Endothelial cell of umbilical vein (primary cell): Measurements from ENCODE around the gene PYGO2. TPM values are rescaled to one million over a fixed set of nuclear protein-coding genes. Genes with fewer than 3 reads are reported as not detected.

Experiments
- BruUV-seq: library from RNA; stranded (reverse); fragments of 400-500 nt; replicated peaks from 2 replicates; lab custom pipeline; 2021; lab: Mats Ljungman, UMichigan
- CTCF ChIA-PET: fragments of 300-600, 350-600 bp; sonication (Branson Sonifier 250); formaldehyde crosslinking; loops from one replicate; lab custom pipeline; 2021; ENCODE audit warnings: antibody characterized with exemption, inconsistent platforms; lab: Charles Lee
- POLR2A ChIA-PET: fragments of 300-600, 350-600 bp; sonication (Branson Sonifier 250); formaldehyde crosslinking; loops from one replicate; lab custom pipeline; 2021; ENCODE audit warnings: antibody characterized with exemption, inconsistent platforms; lab: Charles Lee
- DNase-seq: peaks from one replicate; pipeline ENCODE4 v3.0.0-alpha.2; 2011; ENCODE audit warnings: low read depth, low spot score
- FAIRE-seq: peaks from 2 replicates; lab custom pipeline; 2011; peaks lifted over from hg19 to GRCh38; lab: Jason Lieb, UNC
- H2AFZ ChIP-seq: 2 replicates; pipeline ENCODE4 v1.6.0; 2012; ENCODE audit warnings: low read depth, low read length, control low read depth, inconsistent platforms
- H3K27ac ChIP-seq: 2 replicates; pipeline ENCODE4 v1.5.1; 2011; ENCODE audit warnings: low read depth, mild to moderate bottlenecking, control low read depth, low read length, moderate library complexity; ENCODE audit not compliant: insufficient read depth
- H3K27me3 ChIP-seq, 2 experiments: 2 replicates each; pipeline versions ENCODE4 v1.6.0 to v1.6.1; 2011; ENCODE audit warnings: low read length in 2 of 2, mixed read lengths in 1 of 2; ENCODE audit not compliant: control insufficient read depth in 2 of 2, insufficient read depth in 2 of 2
- H3K36me3 ChIP-seq, 2 experiments: 2 replicates in 1 of 2; 3 replicates in 1 of 2; pipeline ENCODE4 v1.5.1; 2011; ENCODE audit warnings: low read length in 2 of 2, mild to moderate bottlenecking in 1 of 2, moderate library complexity in 1 of 2; ENCODE audit not compliant: control insufficient read depth in 2 of 2, insufficient read depth in 2 of 2; ENCODE audit errors: extremely low read depth in 1 of 2
- H3K4me1 ChIP-seq: 3 replicates; pipeline ENCODE4 v1.5.1; 2011; ENCODE audit warnings: mild to moderate bottlenecking, low read length; ENCODE audit not compliant: control insufficient read depth, insufficient read depth; ENCODE audit errors: extremely low read depth
- H3K4me2 ChIP-seq: 2 replicates; pipeline ENCODE4 v1.6.1; 2011; ENCODE audit warnings: low read length, control low read depth, mixed read lengths; ENCODE audit not compliant: insufficient read depth
- H3K4me3 ChIP-seq, 3 experiments: fragments of 200-600 bp in 1 of 3; sonication (generic), shearing (Covaris generic) in 1 of 3; replicated peaks in 1 of 3; 2 replicates each; pipeline ENCODE4 v1.5.1; 2011 to 2016; ENCODE audit warnings: control low read depth in 3 of 3, low read length in 3 of 3, mild to moderate bottlenecking in 2 of 3, inconsistent platforms in 1 of 3, low read depth in 1 of 3, moderate library complexity in 1 of 3; ENCODE audit not compliant: insufficient read depth in 1 of 3
- H3K79me2 ChIP-seq: 2 replicates; pipeline ENCODE4 v1.6.0; 2012; ENCODE audit warnings: low read length, inconsistent platforms; ENCODE audit not compliant: control insufficient read depth, insufficient read depth
- H3K9ac ChIP-seq: replicated peaks from 2 replicates; pipeline ENCODE3; 2011; ENCODE audit warnings: low read length, control low read depth; ENCODE audit not compliant: insufficient read depth; ENCODE audit errors: extremely low read depth
- H3K9me1 ChIP-seq: replicated peaks from 3 replicates; pipeline ENCODE4 v1.6.0; 2011; ENCODE audit warnings: mild to moderate bottlenecking, low read length; ENCODE audit not compliant: control insufficient read depth, insufficient read depth; ENCODE audit errors: extremely low read depth
- H3K9me3 ChIP-seq: replicated peaks from 2 replicates; pipeline ENCODE4 v1.5.1; 2012; ENCODE audit warnings: low read length, inconsistent platforms; ENCODE audit not compliant: control insufficient read depth, insufficient read depth
- H4K20me1 ChIP-seq: replicated peaks from 2 replicates; pipeline ENCODE3; 2011; ENCODE audit warnings: mild to moderate bottlenecking, low read length; ENCODE audit not compliant: control insufficient read depth, insufficient read depth; ENCODE audit errors: extremely low read depth
- CTCF ChIP-seq, 2 donors: IDR thresholded peaks; 1 replicate in 1 of 2; 2 replicates in 1 of 2; pipeline ENCODE4 v1.5.1; 2011; ENCODE audit warnings: low read length in 2 of 2, mild to moderate bottlenecking in 2 of 2, moderate library complexity in 2 of 2, control low read depth in 1 of 2, inconsistent platforms in 1 of 2, low read depth in 1 of 2; ENCODE audit not compliant: insufficient read depth in 1 of 2; ENCODE audit errors: extremely low read depth in 1 of 2
- EZH2 ChIP-seq: IDR thresholded peaks from 2 replicates; pipeline ENCODE4 v1.6.1; 2012; ENCODE audit warnings: borderline replicate concordance, low read depth, mild to moderate bottlenecking, moderate library complexity, low read length, inconsistent platforms; ENCODE audit not compliant: severe bottlenecking
- FOS ChIP-seq: IDR thresholded peaks from 2 replicates; pipeline ENCODE4 v1.6.1; 2011; ENCODE audit warnings: mild to moderate bottlenecking, low read length, moderate library complexity, borderline replicate concordance; ENCODE audit not compliant: insufficient read depth
- JUN ChIP-seq: IDR thresholded peaks from 2 replicates; pipeline ENCODE4 v1.6.1; 2011; ENCODE audit warnings: borderline replicate concordance, low read depth; ENCODE audit not compliant: insufficient read length, insufficient read depth
- MAX ChIP-seq: IDR thresholded peaks from 2 replicates; pipeline ENCODE4 v1.6.1; 2011; ENCODE audit not compliant: insufficient read depth, insufficient read length
- MYC ChIP-seq: IDR thresholded peaks from one replicate; pipeline ENCODE4 v1.6.1; 2011; ENCODE audit warnings: mild to moderate bottlenecking, low read depth, low read length
- POLR2A ChIP-seq: IDR thresholded peaks from 2 replicates; pipeline ENCODE4 v1.6.1; 2012; ENCODE audit warnings: low read depth, mild to moderate bottlenecking, control low read depth, low read length
- dilution Hi-C: fragments of 300-500 bp; cut with MboI; formaldehyde crosslinking; loops from one replicate; pipeline ENCODE4 v1.15.0; 2019; ENCODE audit warnings: low sequenced_read_pairs; ENCODE audit not compliant: extremely low pct_ligation_motif_present
- intact Hi-C: fragments of 100-400 bp; cut with micrococcal nuclease; formaldehyde crosslinking; loops from one replicate; pipeline ENCODE4 v1.10.0; 2022
- polyA plus RNA-seq, 4 experiments: library from polyadenylated mRNA; depleted of rRNA in 3 of 4; stranded (reverse) in 3 of 4; unstranded in 1 of 4; fragments of >200 nt; gene quantifications; 2 replicates each; pipeline versions ENCODE4 v1.2.1 to v1.2.3, GENCODE V29; 2011 to 2012; ENCODE audit warnings: missing spikeins in 1 of 4
- total RNA-seq: library from RNA; stranded (reverse); gene quantifications from 2 replicates; pipeline ENCODE4 v1.2.3, GENCODE V29; 2021

The PYGO2 gene
- total and polyA plus RNA-seq, 2 donors (not counting 3 experiments of a cell fraction or from before 2014, with no cell fraction given) = 19.3 to 21.5 TPM

- dilution Hi-C loops (no loop called here), intact Hi-C loops (loop anchor here (1.0 to 2.0 kb wide), 5 partner anchors 17 to 379 kb away; partner anchors contain the start of genes CKS1B, EFNA4, UBE2Q1 and ZBTB7B)
- H3K79me2 ChIP-seq = no peaks in the 10 kb centered on the region
- no peaks in the 10 kb centered on the region for H4K20me1 ChIP-seq
- H3K4me2 ChIP-seq = peak overlapping the region; percentile 74
- TF ChIP-seq MYC (no peak), POLR2A (no peak), JUN (no peak), MAX (no peak)
- DNase-seq = no peak
- BruUV-seq = no TSS peak
- POLR2A ChIA-PET = interaction anchor here (0.6 kb wide), 1 partner anchor 36 kb away, joined by 9 read pairs; no protein-coding TSS in a partner anchor
- peak overlapping the region; percentile 89 for H3K9ac ChIP-seq
- CTCF ChIA-PET = interaction anchor here (0.8 to 2.5 kb wide), 7 partner anchors 14 to 80 kb away, joined by 3 to 16 read pairs (median 4); partner anchors contain the start of gene PBXIP1
- peak overlapping the region; percentile 55 for H2AFZ ChIP-seq
- H3K9me1 ChIP-seq = no peaks in the 10 kb centered on the region
- peak overlapping the region in 1 of 3 experiments; percentile 55 for H3K4me3 ChIP-seq
- H3K9me3 ChIP-seq = no peaks in the 10 kb centered on the region
- H3K27me3 ChIP-seq = no peaks in the 10 kb centered on the region
- H3K36me3 ChIP-seq = no peaks in the 10 kb centered on the region
- H3K4me1 ChIP-seq = peaks cover 8% of the 10 kb centered on the region
- peak; percentile 38 for FAIRE-seq
- H3K27ac ChIP-seq = peak overlapping the region; percentile 92
Measured at GRCh38 chr1:154937988-154938386, 23.6 kb downstream of the PYGO2 start.

- no peaks in the 10 kb centered on the region for H3K9me1 ChIP-seq
- peak overlapping the region; percentile 92 for H3K27ac ChIP-seq
- peak; percentile 11 for TF ChIP-seq JUN
- peak in 1 of 2 donors; percentile 10 for TF ChIP-seq CTCF (IDR thresholded peaks at IDR 0.05; ENCODE audit: extremely low read depth in 1 of 2, insufficient read depth in 1 of 2, low read depth in 1 of 2, low read length in 2 of 2)
- TF ChIP-seq POLR2A = peak; percentile 86
- TF ChIP-seq EZH2 = no peak
- TF ChIP-seq FOS = no peak
- TF ChIP-seq MYC = peak; percentile 39
- H3K27me3 ChIP-seq = no peaks in the 10 kb centered on the region
- peak overlapping the region; percentile 74 for H3K4me2 ChIP-seq
- H3K79me2 ChIP-seq = no peaks in the 10 kb centered on the region
- peak overlapping the region; percentile 89 for H3K9ac ChIP-seq
- BruUV-seq = TSS peak; percentile 95
- POLR2A ChIA-PET = interaction anchor here (0.5 to 0.9 kb wide), 3 partner anchors 36 to 52 kb away, joined by 3 to 9 read pairs (median 6); no protein-coding TSS in a partner anchor
- dilution Hi-C loops = no loop called here
- H3K4me3 ChIP-seq = peak overlapping the region; percentile 26 to 79 (median 55)
- H4K20me1 ChIP-seq = no peaks in the 10 kb centered on the region
- peaks cover 8% of the 10 kb centered on the region for H3K4me1 ChIP-seq
- DNase-seq (peak; percentile 96), FAIRE-seq (no peak)
- no peaks in the 10 kb centered on the region for H3K9me3 ChIP-seq
- intact Hi-C loops = loop anchor here (1.0 to 2.0 kb wide), 5 partner anchors 17 to 379 kb away; partner anchors contain the start of genes CKS1B, EFNA4, UBE2Q1 and ZBTB7B
- no peaks in the 10 kb centered on the region for H3K36me3 ChIP-seq
- H2AFZ ChIP-seq = peak overlapping the region; percentile 76
- CTCF ChIA-PET = interaction anchor here (0.6 to 2.6 kb wide), 24 partner anchors 8 to 378 kb away, joined by 3 to 18 read pairs (median 4); partner anchors contain the start of genes FLAD1, LENEP, PBXIP1 and PYGO2
Measured at GRCh38 chr1:154937085-154937987, 24.2 kb downstream of the PYGO2 start.
